Upper lobe of left lung (tissue), 4 donors: ENCODE results near the gene MRPL2.

Experiments
- EP300 ChIP-seq, 4 donors: sonication (generic); formaldehyde crosslinking; IDR thresholded peaks; one replicate each; pipeline ENCODE4 v1.5.1; 2017; ENCODE audit warnings: antibody characterized with exemption in 4 of 4, control low read depth in 2 of 4
- POLR2A ChIP-seq, 4 donors: fragments of 450-650 bp; IDR thresholded peaks; one replicate each; pipeline ENCODE4 v1.5.1; 2016 to 2017; ENCODE audit warnings: antibody characterized with exemption in 4 of 4, mild to moderate bottlenecking in 2 of 4
- POLR2AphosphoS5 ChIP-seq, 2 donors: sonication (generic); formaldehyde crosslinking; IDR thresholded peaks; one replicate each; pipeline ENCODE4 v1.5.1; 2017; ENCODE audit warnings: antibody characterized with exemption in 2 of 2
- TF ChIP-seq, protein P1 (sequence below), 6 experiments: fragments of 450-650 bp in 4 of 6; fragments of 200-600 bp in 2 of 6; sonication (generic) in 2 of 6; IDR thresholded peaks; one replicate each; pipeline ENCODE4 v1.5.1; 2016 to 2019; ENCODE audit warnings: antibody characterized with exemption in 6 of 6

DNA sequence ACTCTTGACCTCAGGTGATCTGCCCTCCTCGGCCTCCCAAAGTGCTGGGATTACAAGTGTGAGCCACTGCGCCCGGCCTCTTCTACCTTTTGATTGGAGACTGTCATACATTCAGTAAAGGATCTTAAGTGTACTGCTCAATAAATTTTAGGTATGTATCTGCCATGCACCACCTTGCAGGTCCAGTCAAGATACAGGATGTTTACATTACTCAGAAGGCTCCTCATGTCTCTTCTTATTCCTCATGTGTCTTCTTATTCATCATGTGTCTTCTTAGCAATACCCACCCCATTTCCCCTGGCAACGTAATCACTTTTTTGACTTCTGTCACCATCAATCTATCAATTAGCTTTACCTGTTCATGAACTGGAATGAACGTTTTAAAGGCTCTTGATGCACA, 53.4 kb downstream of the MRPL2 start:
- TF ChIP-seq, protein P1, sequence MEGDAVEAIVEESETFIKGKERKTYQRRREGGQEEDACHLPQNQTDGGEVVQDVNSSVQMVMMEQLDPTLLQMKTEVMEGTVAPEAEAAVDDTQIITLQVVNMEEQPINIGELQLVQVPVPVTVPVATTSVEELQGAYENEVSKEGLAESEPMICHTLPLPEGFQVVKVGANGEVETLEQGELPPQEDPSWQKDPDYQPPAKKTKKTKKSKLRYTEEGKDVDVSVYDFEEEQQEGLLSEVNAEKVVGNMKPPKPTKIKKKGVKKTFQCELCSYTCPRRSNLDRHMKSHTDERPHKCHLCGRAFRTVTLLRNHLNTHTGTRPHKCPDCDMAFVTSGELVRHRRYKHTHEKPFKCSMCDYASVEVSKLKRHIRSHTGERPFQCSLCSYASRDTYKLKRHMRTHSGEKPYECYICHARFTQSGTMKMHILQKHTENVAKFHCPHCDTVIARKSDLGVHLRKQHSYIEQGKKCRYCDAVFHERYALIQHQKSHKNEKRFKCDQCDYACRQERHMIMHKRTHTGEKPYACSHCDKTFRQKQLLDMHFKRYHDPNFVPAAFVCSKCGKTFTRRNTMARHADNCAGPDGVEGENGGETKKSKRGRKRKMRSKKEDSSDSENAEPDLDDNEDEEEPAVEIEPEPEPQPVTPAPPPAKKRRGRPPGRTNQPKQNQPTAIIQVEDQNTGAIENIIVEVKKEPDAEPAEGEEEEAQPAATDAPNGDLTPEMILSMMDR (IDR thresholded peaks at IDR 0.05) = no peak
- TF ChIP-seq POLR2A (IDR thresholded peaks at IDR 0.05) (no peak), POLR2AphosphoS5 (IDR thresholded peaks at IDR 0.05) (no peak), EP300 (IDR thresholded peaks at IDR 0.05) (no peak)
